Thyroid gland (tissue), 4 donors: ENCODE measurements around the gene CGB7.

Experiments
- CTCF ChIP-seq, 6 experiments: fragments of 200-600 bp in 3 of 6; fragments of 450-650 bp in 3 of 6; sonication (generic) in 3 of 6; IDR thresholded peaks; one replicate each; pipeline ENCODE4 v1.5.1; 2016 to 2019; ENCODE audit warnings: antibody characterized with exemption in 6 of 6, mild to moderate bottlenecking in 2 of 6, inconsistent platforms in 1 of 6, moderate library complexity in 1 of 6
- POLR2A ChIP-seq, 2 donors: fragments of 450-650 bp; IDR thresholded peaks; one replicate each; pipeline ENCODE4 v1.6.1; 2017; ENCODE audit warnings: antibody characterized with exemption in 2 of 2, mild to moderate bottlenecking in 2 of 2, moderate library complexity in 1 of 2

GRCh38 chr19:49019242-49019932 lies 38.2 kb downstream of the CGB7 start:
- no peak for TF ChIP-seq CTCF (IDR thresholded peaks at IDR 0.05)
- TF ChIP-seq POLR2A (IDR thresholded peaks at IDR 0.05) = no peak
